CD8-positive, alpha-beta memory T cell (primary cell): ENCODE data around the gene PRKAG2. TPM values are rescaled to one million over a fixed set of nuclear protein-coding genes. Genes with fewer than 3 reads are reported as not detected.

Source experiments
- CTCF ChIA-PET: fragments of 350-600 bp; sonication (Branson Sonifier 250); formaldehyde crosslinking; loops from one replicate; lab custom pipeline; 2021; ENCODE audit warnings: antibody characterized with exemption; lab: Charles Lee
- POLR2A ChIA-PET: fragments of 350-600 bp; sonication (Branson Sonifier 250); formaldehyde crosslinking; loops from one replicate; lab custom pipeline; 2021; ENCODE audit warnings: antibody characterized with exemption; lab: Charles Lee
- DNase-seq, 5 donors: peaks; one replicate each; pipeline versions ENCODE4 v3.0.0 to v3.0.0-alpha.2; 2020 to 2022; ENCODE audit warnings: mixed read lengths in 1 of 5
- H3K27ac ChIP-seq: one replicate; pipeline ENCODE4 v1.7.0; 2013; ENCODE audit warnings: low read depth, mild to moderate bottlenecking, low read length, moderate library complexity
- H3K27me3 ChIP-seq: 2 replicates; pipeline ENCODE4 v1.7.0; 2013; ENCODE audit warnings: low read length, mild to moderate bottlenecking; ENCODE audit not compliant: insufficient read depth, poor library complexity, severe bottlenecking
- H3K36me3 ChIP-seq: 2 replicates; pipeline ENCODE4 v1.7.0; 2013; ENCODE audit warnings: mild to moderate bottlenecking, low read length, moderate library complexity; ENCODE audit not compliant: insufficient read depth
- H3K4me1 ChIP-seq: 2 replicates; pipeline ENCODE4 v1.7.0; 2013; ENCODE audit warnings: mild to moderate bottlenecking, low read length, moderate library complexity; ENCODE audit not compliant: insufficient read depth
- H3K4me3 ChIP-seq: 2 replicates; pipeline ENCODE4 v1.7.0; 2013; ENCODE audit warnings: mild to moderate bottlenecking, low read length
- H3K9me3 ChIP-seq: 2 replicates; pipeline ENCODE4 v1.7.0; 2013; ENCODE audit warnings: mild to moderate bottlenecking, low read length
- H3K27ac Mint-ChIP-seq, 8 donors: one replicate each; pipeline ENCODE4 v1.8.0; 2020 to 2021; ENCODE audit warnings: mixed read lengths in 8 of 8, mild to moderate bottlenecking in 6 of 8, inconsistent platforms in 3 of 8, moderate library complexity in 3 of 8
- H3K27me3 Mint-ChIP-seq, 2 donors: one replicate each; pipeline ENCODE4 v1.8.0; 2020 to 2021; ENCODE audit warnings: mixed read lengths in 2 of 2, mild to moderate bottlenecking in 1 of 2, moderate library complexity in 1 of 2
- H3K36me3 Mint-ChIP-seq, 3 donors: one replicate each; pipeline ENCODE4 v1.8.0; 2020 to 2021; ENCODE audit warnings: mixed read lengths in 3 of 3, inconsistent platforms in 1 of 3, mild to moderate bottlenecking in 1 of 3
- H3K4me1 Mint-ChIP-seq, 3 donors: one replicate each; pipeline ENCODE4 v1.8.0; 2020 to 2021; ENCODE audit warnings: mixed read lengths in 3 of 3, inconsistent platforms in 1 of 3, mild to moderate bottlenecking in 1 of 3
- H3K4me3 Mint-ChIP-seq, 7 donors: one replicate each; pipeline ENCODE4 v1.8.0; 2020 to 2021; ENCODE audit warnings: mixed read lengths in 7 of 7, mild to moderate bottlenecking in 6 of 7, moderate library complexity in 4 of 7, inconsistent platforms in 2 of 7
- H3K9me3 Mint-ChIP-seq, 5 donors: one replicate each; pipeline ENCODE4 v1.8.0; 2020 to 2022; ENCODE audit warnings: mixed read lengths in 5 of 5, mild to moderate bottlenecking in 3 of 5, moderate library complexity in 2 of 5, inconsistent platforms in 1 of 5
- polyA plus RNA-seq: library from polyadenylated mRNA; unstranded; fragments of 300-500 nt; fragmentation: Illumina TruSeq; gene quantifications from one replicate; pipeline ENCODE4 v1.2.3, GENCODE V29; 2021
- total RNA-seq, 2 experiments: library from RNA; stranded (reverse); gene quantifications; one replicate each; pipeline ENCODE4 v1.2.3, GENCODE V29; 2021

Gene PRKAG2
- total and polyA plus RNA-seq, 3 experiments from 2014 or later, result 23.1 to 31.4 (median 27.2) TPM

- CTCF ChIA-PET, result no interaction called here
- no peak overlapping the region for H3K4me3 Mint-ChIP-seq
- H3K4me3 ChIP-seq, result no peak overlapping the region
- no peak for DNase-seq
- H3K27ac Mint-ChIP-seq, result no peak overlapping the region
- POLR2A ChIA-PET, result no interaction called here
- no peaks in the 10 kb centered on the region for H3K9me3 Mint-ChIP-seq
- H3K36me3 ChIP-seq, result no peaks in the 10 kb centered on the region
- H3K27me3 Mint-ChIP-seq, result no peaks in the 10 kb centered on the region
- H3K4me1 Mint-ChIP-seq, result peaks cover 11 to 27% (median 15%) of the 10 kb centered on the region in 3 donors
- H3K4me1 ChIP-seq, result no peaks in the 10 kb centered on the region
- no peak overlapping the region for H3K27ac ChIP-seq
- H3K9me3 ChIP-seq, result no peaks in the 10 kb centered on the region
- peaks cover 0 to 5% (median 4%) of the 10 kb centered on the region in 3 donors for H3K36me3 Mint-ChIP-seq
- H3K27me3 ChIP-seq, result no peaks in the 10 kb centered on the region
Observed at GRCh38 chr7:151810441-151811232, 66.3 kb downstream of the PRKAG2 start.

DNA sequence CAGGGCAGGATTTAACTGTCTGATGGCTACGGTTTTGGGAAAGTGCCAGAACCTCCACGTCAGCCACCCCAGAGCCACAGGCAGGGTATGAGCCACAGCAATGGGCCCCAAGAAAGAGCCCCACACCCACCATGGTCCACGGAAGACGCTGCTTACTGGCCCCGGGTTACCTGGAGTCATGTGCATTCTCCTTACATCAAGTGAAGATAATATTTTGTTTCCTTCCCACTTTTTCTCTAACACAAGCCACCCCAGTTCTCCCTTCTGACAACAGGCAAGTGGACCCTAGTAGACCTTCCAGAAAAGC, 67.1 kb downstream of the PRKAG2 start:
- CTCF ChIA-PET, result no interaction called here

DNA sequence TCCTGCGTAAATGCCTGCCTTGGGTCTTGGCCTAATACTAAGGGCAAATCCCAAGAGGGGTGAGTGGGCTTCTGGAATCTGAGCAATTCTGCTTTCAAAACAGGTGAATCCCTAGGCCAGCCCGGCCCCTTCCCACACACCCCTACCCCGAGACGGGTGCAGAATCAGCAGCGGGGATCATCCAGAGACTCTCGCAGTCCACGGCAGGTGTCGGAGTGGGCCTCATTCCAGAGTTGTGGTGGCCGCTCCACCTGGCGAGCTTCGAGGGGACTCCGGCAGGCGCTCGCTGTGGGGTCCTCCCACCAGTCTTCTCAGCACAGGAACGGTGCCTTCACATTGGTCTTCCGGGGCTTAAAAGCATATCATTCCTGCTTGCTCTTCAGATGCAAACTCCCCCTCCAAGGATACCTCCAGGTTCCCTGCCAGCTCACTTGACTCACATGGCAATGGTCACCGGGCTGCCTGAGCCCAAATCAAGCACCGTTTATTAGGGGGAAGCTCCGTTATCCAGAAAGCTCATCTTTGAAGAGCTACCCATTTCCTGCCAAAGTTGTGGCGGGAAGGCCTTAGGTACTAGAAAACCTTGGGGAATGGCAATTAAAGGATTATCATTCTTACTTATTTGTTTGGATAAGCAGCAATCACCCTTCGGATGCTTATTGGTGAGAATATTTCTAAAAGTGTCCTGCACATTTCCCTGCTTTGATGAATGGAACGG, 67.6 kb downstream of the PRKAG2 start:
- no peak for DNase-seq
- Histone ChIP-seq H3K36me3 (no peaks in the 10 kb centered on the region), H3K4me1 (no peaks in the 10 kb centered on the region), H3K27ac (no peak overlapping the region), H3K27me3 (no peaks in the 10 kb centered on the region), H3K9me3 (no peaks in the 10 kb centered on the region), H3K4me3 (no peak overlapping the region)
- peaks cover 11 to 22% (median 15%) of the 10 kb centered on the region in 3 donors for H3K4me1 Mint-ChIP-seq
- no peak overlapping the region for H3K27ac Mint-ChIP-seq
- no peak overlapping the region for H3K4me3 Mint-ChIP-seq
- H3K9me3 Mint-ChIP-seq, result no peaks in the 10 kb centered on the region
- ChIA-PET POLR2A (no interaction called here), CTCF (no interaction called here)
- H3K36me3 Mint-ChIP-seq, result peaks cover 0 to 12% (median 6%) of the 10 kb centered on the region in 3 donors
- H3K27me3 Mint-ChIP-seq, result no peaks in the 10 kb centered on the region

More for the DNA sequence above, 67.1 kb downstream of the PRKAG2 start:
- H3K9me3 ChIP-seq, result no peaks in the 10 kb centered on the region
- H3K9me3 Mint-ChIP-seq, result no peaks in the 10 kb centered on the region
- H3K4me3 Mint-ChIP-seq, result no peak overlapping the region
- H3K36me3 Mint-ChIP-seq, result peaks cover 0 to 8% (median 6%) of the 10 kb centered on the region in 3 donors
- peak overlapping the region in 1 of 8 donors; percentile 4 for H3K27ac Mint-ChIP-seq
- DNase-seq, result no peak
- POLR2A ChIA-PET, result no interaction called here
- no peaks in the 10 kb centered on the region for H3K4me1 ChIP-seq
- peaks cover 11 to 22% (median 15%) of the 10 kb centered on the region in 3 donors for H3K4me1 Mint-ChIP-seq
- no peaks in the 10 kb centered on the region for H3K36me3 ChIP-seq
- no peak overlapping the region for H3K4me3 ChIP-seq
- H3K27me3 ChIP-seq, result no peaks in the 10 kb centered on the region
- no peaks in the 10 kb centered on the region for H3K27me3 Mint-ChIP-seq
- H3K27ac ChIP-seq, result no peak overlapping the region

- no peak overlapping the region for H3K4me3 ChIP-seq
Observed at GRCh38 chr7:151808400-151809145, 68.3 kb downstream of the PRKAG2 start.

DNA sequence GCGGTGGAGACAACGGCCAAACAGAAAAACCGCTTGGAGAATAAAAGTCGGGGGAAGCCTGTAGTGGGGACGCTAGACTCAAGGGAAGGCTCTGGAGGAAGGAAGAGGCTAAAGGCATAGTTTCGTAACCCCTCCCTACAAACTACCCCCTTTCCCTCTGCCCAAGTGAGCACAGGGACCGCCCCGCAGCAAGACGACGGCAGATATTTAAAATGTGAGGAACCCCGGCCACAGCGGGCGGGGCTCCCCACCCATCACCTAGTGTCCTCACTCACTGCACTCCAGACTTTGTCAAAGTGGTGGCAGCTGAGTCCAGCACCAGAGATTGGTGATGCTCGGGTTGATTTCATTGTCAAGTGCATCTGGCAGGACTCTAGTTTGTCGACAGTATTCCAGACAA, 69.1 kb downstream of the PRKAG2 start:
- H3K36me3 ChIP-seq, result no peaks in the 10 kb centered on the region
- POLR2A ChIA-PET, result no interaction called here

More at GRCh38 chr7:151808400-151809145, 68.3 kb downstream of the PRKAG2 start:
- Mint-ChIP-seq H3K36me3 (peaks cover 0 to 14% (median 6%) of the 10 kb centered on the region in 3 donors), H3K9me3 (no peaks in the 10 kb centered on the region), H3K27me3 (no peaks in the 10 kb centered on the region), H3K4me1 (peaks cover 6 to 15% (median 10%) of the 10 kb centered on the region in 3 donors), H3K27ac (no peak overlapping the region), H3K4me3 (peak overlapping the region in 1 of 7 donors; percentile 44)
- Histone ChIP-seq H3K27me3 (no peaks in the 10 kb centered on the region), H3K4me1 (no peaks in the 10 kb centered on the region), H3K36me3 (no peaks in the 10 kb centered on the region), H3K9me3 (no peaks in the 10 kb centered on the region), H3K27ac (no peak overlapping the region)
- no peak for DNase-seq
- CTCF ChIA-PET, result no interaction called here
- POLR2A ChIA-PET, result no interaction called here

DNA sequence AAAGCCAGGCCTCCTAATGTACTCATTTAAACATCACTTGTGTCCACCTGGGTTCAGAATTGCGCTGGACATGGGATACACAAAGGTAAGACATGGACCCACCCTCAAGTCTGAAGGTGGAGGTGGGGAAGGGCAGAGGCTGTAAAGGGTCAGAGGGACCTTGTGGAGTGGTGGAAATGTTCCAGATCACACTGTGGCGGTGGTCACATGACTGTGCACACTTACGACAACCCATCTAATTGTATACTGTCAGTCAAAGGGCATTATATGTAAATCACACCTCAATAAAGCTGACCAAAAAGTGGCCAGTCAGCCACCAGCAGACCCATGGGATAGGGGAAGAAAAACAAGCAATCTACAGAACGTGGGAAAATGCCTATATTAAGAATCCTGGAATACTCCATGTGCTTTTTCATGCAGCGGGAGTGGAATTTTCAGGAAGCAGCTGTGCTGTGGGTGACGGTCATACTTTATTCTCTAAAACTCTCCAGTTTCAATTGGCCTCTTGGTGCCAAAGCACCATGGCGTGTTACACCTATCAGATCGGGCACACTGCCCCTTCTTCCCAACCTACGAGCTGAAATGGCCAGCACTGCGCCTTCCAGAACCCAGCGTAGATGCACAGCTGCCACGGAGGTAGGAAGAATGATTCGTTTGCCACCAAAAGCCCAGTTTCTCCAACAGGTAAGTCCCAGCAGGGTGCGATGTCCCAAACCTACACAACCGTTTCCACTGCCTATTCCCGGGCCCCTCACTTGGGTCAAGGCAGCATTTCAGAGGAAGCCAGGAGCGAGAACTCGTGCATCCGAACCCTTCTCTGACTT, 69.8 kb downstream of the PRKAG2 start:
- Histone ChIP-seq H3K27ac (no peak overlapping the region), H3K4me1 (no peaks in the 10 kb centered on the region), H3K4me3 (no peak overlapping the region), H3K9me3 (no peaks in the 10 kb centered on the region), H3K36me3 (no peaks in the 10 kb centered on the region), H3K27me3 (no peaks in the 10 kb centered on the region)
- Mint-ChIP-seq H3K36me3 (peaks cover 0 to 14% (median 6%) of the 10 kb centered on the region in 3 donors), H3K27ac (peak overlapping the region in 3 of 8 donors; percentile 27 to 87 (median 29)), H3K27me3 (no peaks in the 10 kb centered on the region), H3K4me1 (peaks cover 2 to 11% (median 7%) of the 10 kb centered on the region in 3 donors), H3K9me3 (no peaks in the 10 kb centered on the region), H3K4me3 (no peak overlapping the region)
- ChIA-PET CTCF (no interaction called here), POLR2A (no interaction called here)
- DNase-seq, result no peak

More for the DNA sequence above, 69.1 kb downstream of the PRKAG2 start:
- Mint-ChIP-seq H3K4me3 (no peak overlapping the region), H3K4me1 (peaks cover 4 to 11% (median 9%) of the 10 kb centered on the region in 3 donors), H3K27me3 (no peaks in the 10 kb centered on the region), H3K27ac (no peak overlapping the region), H3K36me3 (peaks cover 0 to 14% (median 6%) of the 10 kb centered on the region in 3 donors), H3K9me3 (no peaks in the 10 kb centered on the region)
- H3K27ac ChIP-seq, result no peak overlapping the region
- H3K4me3 ChIP-seq, result no peak overlapping the region
- H3K27me3 ChIP-seq, result no peaks in the 10 kb centered on the region
- no peaks in the 10 kb centered on the region for H3K9me3 ChIP-seq
- DNase-seq, result no peak
- CTCF ChIA-PET, result no interaction called here
- H3K4me1 ChIP-seq, result no peaks in the 10 kb centered on the region

DNA sequence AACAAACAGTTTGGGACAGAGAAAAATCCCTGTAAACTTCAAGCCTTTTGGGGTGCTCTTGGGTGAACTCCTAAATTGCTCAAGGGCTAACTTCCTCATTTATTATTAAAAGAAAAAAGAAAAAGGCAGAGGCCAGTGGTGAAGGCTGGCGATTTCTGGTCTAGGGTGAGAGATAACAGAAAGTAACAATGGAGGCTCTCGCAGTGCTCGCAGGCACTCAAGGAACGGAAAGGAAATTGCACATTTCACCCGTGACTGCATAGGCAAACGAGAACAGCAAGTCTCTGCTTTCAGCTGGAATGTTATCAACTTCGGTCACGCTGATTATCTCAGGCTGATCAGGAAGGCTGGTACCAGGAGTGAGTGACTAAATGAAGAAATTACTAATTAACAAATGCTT, 70.7 kb downstream of the PRKAG2 start:
- no peaks in the 10 kb centered on the region for H3K9me3 ChIP-seq
- Mint-ChIP-seq H3K4me3 (no peak overlapping the region), H3K4me1 (peaks cover 1 to 9% (median 7%) of the 10 kb centered on the region in 3 donors), H3K9me3 (no peaks in the 10 kb centered on the region), H3K27ac (peak overlapping the region in 1 of 8 donors; percentile 43), H3K27me3 (no peaks in the 10 kb centered on the region), H3K36me3 (peaks cover 0 to 14% (median 6%) of the 10 kb centered on the region in 3 donors)
- H3K4me3 ChIP-seq, result no peak overlapping the region
- no peaks in the 10 kb centered on the region for H3K4me1 ChIP-seq
- H3K27ac ChIP-seq, result no peak overlapping the region
- no peaks in the 10 kb centered on the region for H3K36me3 ChIP-seq
- DNase-seq, result no peak
- POLR2A ChIA-PET, result no interaction called here
- CTCF ChIA-PET, result no interaction called here
- no peaks in the 10 kb centered on the region for H3K27me3 ChIP-seq
